Hepatocyte (in vitro differentiated cells): ENCODE results near the gene LRRFIP1. TPM values are rescaled to one million over a fixed set of nuclear protein-coding genes. Genes with fewer than 3 reads are reported as not detected.

ENCODE experiments used
- DNase-seq: peaks from one replicate; pipeline ENCODE4 v3.0.0-alpha.2; 2016; ENCODE audit warnings: low spot score
- H2AFZ ChIP-seq: fragments of 200-600 bp; sonication (generic); 2 replicates; pipeline ENCODE4 v1.6.0; 2016; ENCODE audit warnings: antibody characterized with exemption, mild to moderate bottlenecking
- H3K27ac ChIP-seq: fragments of 200-600 bp; sonication (generic); 2 replicates; pipeline ENCODE4 v1.5.1; 2016; ENCODE audit warnings: mild to moderate bottlenecking
- H3K27me3 ChIP-seq: fragments of 200-600 bp; sonication (generic); 2 replicates; pipeline ENCODE4 v1.6.1; 2016
- H3K36me3 ChIP-seq: fragments of 200-600 bp; sonication (generic); replicated peaks from 2 replicates; pipeline ENCODE4 v1.5.1; 2016; ENCODE audit warnings: low read depth; ENCODE audit not compliant: insufficient read depth
- H3K4me1 ChIP-seq: fragments of 200-600 bp; sonication (generic); 2 replicates; pipeline ENCODE4 v1.5.1; 2016; ENCODE audit warnings: mild to moderate bottlenecking, moderate library complexity; ENCODE audit not compliant: insufficient read depth
- H3K4me2 ChIP-seq: fragments of 200-600 bp; sonication (generic); 2 replicates; pipeline ENCODE4 v1.6.0; 2016
- H3K4me3 ChIP-seq: fragments of 200-600 bp; sonication (generic); 2 replicates; pipeline ENCODE4 v1.5.1; 2016; ENCODE audit warnings: mild to moderate bottlenecking
- H3K79me2 ChIP-seq: fragments of 200-600 bp; sonication (generic); 2 replicates; pipeline ENCODE4 v1.6.0; 2017; ENCODE audit warnings: mild to moderate bottlenecking
- H3K9me2 ChIP-seq: fragments of 200-600 bp; sonication (generic); replicated peaks from 2 replicates; pipeline ENCODE4 v1.6.0; 2017; ENCODE audit warnings: mild to moderate bottlenecking; ENCODE audit not compliant: insufficient read depth
- H3K9me3 ChIP-seq: fragments of 200-600 bp; sonication (generic); 2 replicates; pipeline ENCODE4 v1.5.1; 2016; ENCODE audit warnings: low read depth, mild to moderate bottlenecking
- H4K20me1 ChIP-seq: fragments of 200-600 bp; sonication (generic); 2 replicates; pipeline ENCODE4 v1.6.0; 2016; ENCODE audit warnings: mild to moderate bottlenecking; ENCODE audit not compliant: insufficient read depth, poor library complexity, severe bottlenecking
- EZH2 ChIP-seq: fragments of 200-600 bp; sonication (generic); IDR thresholded peaks from 2 replicates; pipeline ENCODE4 v1.6.1; 2016; ENCODE audit warnings: antibody characterized with exemption, mild to moderate bottlenecking, borderline replicate concordance
- EZH2phosphoT487 ChIP-seq: fragments of 200-600 bp; sonication (generic); IDR thresholded peaks from one replicate; pipeline ENCODE4 v1.6.1; 2018; ENCODE audit warnings: antibody characterized with exemption, mild to moderate bottlenecking, low read depth, moderate library complexity; ENCODE audit not compliant: unreplicated experiment, severe bottlenecking
- WGBS: methylation state at CpG from one replicate; pipeline ENCODE4 v1.1.6; 2016; ENCODE audit warnings: low lambda C conversion rate; ENCODE audit errors: missing lambda C conversion rate; 5-methylcytosine and 5-hydroxymethylcytosine counted together
- polyA plus RNA-seq: library from polyadenylated mRNA; unstranded; fragments of >200 nt; fragmentation: Nextera tagmentation; extraction: Ambion mirVana; gene quantifications from 2 replicates; pipeline ENCODE4 v1.2.1, GENCODE V29; 2016
- total RNA-seq: library from RNA; depleted of rRNA; stranded (reverse); fragments of >200 nt; gene quantifications from 2 replicates; pipeline ENCODE4 v1.2.3, GENCODE V29; 2014
- TF ChIP-seq, protein P1 (sequence below): fragments of 200-600 bp; sonication (generic); IDR thresholded peaks from 2 replicates; pipeline ENCODE4 v1.5.1; 2016; ENCODE audit warnings: antibody characterized with exemption, mild to moderate bottlenecking; ENCODE audit not compliant: poor library complexity

The LRRFIP1 gene
- total and polyA plus RNA-seq, 2 experiments from 2014 or later = 42.7 to 64.1 TPM

- no peak for TF ChIP-seq EZH2
- TF ChIP-seq, protein P1, sequence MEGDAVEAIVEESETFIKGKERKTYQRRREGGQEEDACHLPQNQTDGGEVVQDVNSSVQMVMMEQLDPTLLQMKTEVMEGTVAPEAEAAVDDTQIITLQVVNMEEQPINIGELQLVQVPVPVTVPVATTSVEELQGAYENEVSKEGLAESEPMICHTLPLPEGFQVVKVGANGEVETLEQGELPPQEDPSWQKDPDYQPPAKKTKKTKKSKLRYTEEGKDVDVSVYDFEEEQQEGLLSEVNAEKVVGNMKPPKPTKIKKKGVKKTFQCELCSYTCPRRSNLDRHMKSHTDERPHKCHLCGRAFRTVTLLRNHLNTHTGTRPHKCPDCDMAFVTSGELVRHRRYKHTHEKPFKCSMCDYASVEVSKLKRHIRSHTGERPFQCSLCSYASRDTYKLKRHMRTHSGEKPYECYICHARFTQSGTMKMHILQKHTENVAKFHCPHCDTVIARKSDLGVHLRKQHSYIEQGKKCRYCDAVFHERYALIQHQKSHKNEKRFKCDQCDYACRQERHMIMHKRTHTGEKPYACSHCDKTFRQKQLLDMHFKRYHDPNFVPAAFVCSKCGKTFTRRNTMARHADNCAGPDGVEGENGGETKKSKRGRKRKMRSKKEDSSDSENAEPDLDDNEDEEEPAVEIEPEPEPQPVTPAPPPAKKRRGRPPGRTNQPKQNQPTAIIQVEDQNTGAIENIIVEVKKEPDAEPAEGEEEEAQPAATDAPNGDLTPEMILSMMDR = no peak
- TF ChIP-seq EZH2phosphoT487 = no peak
- Histone ChIP-seq H3K4me2 (no peak overlapping the region), H3K9me2 (no peaks in the 10 kb centered on the region), H3K27me3 (no peaks in the 10 kb centered on the region), H4K20me1 (peaks cover 6% of the 10 kb centered on the region), H3K4me3 (no peak overlapping the region), H3K27ac (no peak overlapping the region), H3K4me1 (peaks cover 11% of the 10 kb centered on the region), H2AFZ (no peak overlapping the region), H3K36me3 (no peaks in the 10 kb centered on the region), H3K9me3 (no peaks in the 10 kb centered on the region), H3K79me2 (peaks cover 19% of the 10 kb centered on the region)
- no peak for DNase-seq
- 90% methylated on average over 10 of the region's 10 CpGs for WGBS
Measured at GRCh38 chr2:237625216-237625705, 2.1 kb upstream of the LRRFIP1 start.

DNA sequence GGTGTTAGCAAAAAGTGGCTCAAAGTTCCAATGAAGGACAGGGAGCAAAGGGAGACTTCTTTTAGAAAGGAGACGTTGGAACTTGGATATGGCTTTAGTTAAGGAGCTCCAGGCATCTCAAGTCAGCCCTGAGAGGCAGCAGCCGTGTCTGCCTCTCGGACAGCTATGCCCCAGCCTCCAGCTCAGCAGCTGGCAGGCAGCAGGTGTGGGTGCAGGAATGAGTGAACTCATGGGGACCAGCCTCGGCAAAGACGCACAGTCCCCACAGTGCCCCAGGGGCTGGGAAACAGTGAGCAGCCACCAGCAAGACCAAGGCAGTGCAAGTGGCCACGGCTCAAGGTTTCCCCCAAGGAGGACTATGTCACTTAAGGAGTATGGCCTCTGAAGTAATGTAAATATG lies 1.6 kb upstream of the LRRFIP1 start:
- no peak overlapping the region for H3K4me2 ChIP-seq
- no peak for DNase-seq
- H3K36me3 ChIP-seq = no peaks in the 10 kb centered on the region
- peaks cover 24% of the 10 kb centered on the region for H3K79me2 ChIP-seq
- no peaks in the 10 kb centered on the region for H3K27me3 ChIP-seq
- H4K20me1 ChIP-seq = peaks cover 6% of the 10 kb centered on the region
- H3K4me1 ChIP-seq = peaks cover 11% of the 10 kb centered on the region
- no peaks in the 10 kb centered on the region for H3K9me2 ChIP-seq
- TF ChIP-seq, protein P1 = no peak
- TF ChIP-seq EZH2 (no peak), EZH2phosphoT487 (no peak)
- H3K4me3 ChIP-seq = no peak overlapping the region
- H2AFZ ChIP-seq = no peak overlapping the region
- WGBS = 57% methylated on average over 6 of the region's 6 CpGs
- H3K9me3 ChIP-seq = no peaks in the 10 kb centered on the region
- H3K27ac ChIP-seq = no peak overlapping the region

- WGBS = 16% methylated on average over 27 of the region's 54 CpGs
- H3K9me2 ChIP-seq = no peaks in the 10 kb centered on the region
- peaks cover 31% of the 10 kb centered on the region for H3K79me2 ChIP-seq
- H3K4me3 ChIP-seq = peak overlapping the region; percentile 82
- DNase-seq = no peak
- peaks cover 6% of the 10 kb centered on the region for H4K20me1 ChIP-seq
- peaks cover 11% of the 10 kb centered on the region for H3K4me1 ChIP-seq
- no peaks in the 10 kb centered on the region for H3K9me3 ChIP-seq
- TF ChIP-seq EZH2phosphoT487 (no peak), EZH2 (no peak)
- TF ChIP-seq, protein P1 = no peak
- peak overlapping the region; percentile 90 for H3K4me2 ChIP-seq
- H2AFZ ChIP-seq = peak overlapping the region; percentile 68
- H3K36me3 ChIP-seq = no peaks in the 10 kb centered on the region
- H3K27me3 ChIP-seq = no peaks in the 10 kb centered on the region
- H3K27ac ChIP-seq = no peak overlapping the region
Measured at GRCh38 chr2:237626813-237627440, 460 bp upstream of the LRRFIP1 start.
